Liver (tissue), 3 donors: Measurements from ENCODE around the gene PCNX2.

Experiments
- CTCF ChIP-seq: fragments of 150-350 bp; IDR thresholded peaks from 2 replicates; pipeline ENCODE4 v1.5.1; 2017; ENCODE audit warnings: improper control_type of control experiment, low read depth, low read length; ENCODE audit not compliant: missing input control
- EGR1 ChIP-seq, 2 donors: IDR thresholded peaks; 2 replicates each; pipeline ENCODE4 v1.6.1; 2016 to 2018; ENCODE audit warnings: antibody characterized with exemption in 2 of 2, low read depth in 2 of 2
- GABPA ChIP-seq, 2 donors: IDR thresholded peaks in 1 of 2; conservative IDR thresholded peaks in 1 of 2; 2 replicates each; pipeline ENCODE4 v1.6.1; 2016; ENCODE audit warnings: antibody characterized with exemption in 2 of 2, mild to moderate bottlenecking in 1 of 2, moderate library complexity in 1 of 2
- RXRA ChIP-seq, 2 donors: IDR thresholded peaks; 2 replicates each; pipeline ENCODE4 v1.6.1; 2017 to 2018; ENCODE audit warnings: antibody characterized with exemption in 2 of 2, mild to moderate bottlenecking in 1 of 2
- SP1 ChIP-seq: IDR thresholded peaks from 2 replicates; pipeline ENCODE4 v1.6.1; 2018; ENCODE audit warnings: antibody characterized with exemption, mild to moderate bottlenecking
- TAF1 ChIP-seq: conservative IDR thresholded peaks from 2 replicates; pipeline ENCODE4 v1.6.1; 2016; ENCODE audit warnings: antibody characterized with exemption, mild to moderate bottlenecking
- YY1 ChIP-seq: IDR thresholded peaks from 2 replicates; pipeline ENCODE4 v1.6.1; 2016; ENCODE audit warnings: antibody characterized with exemption, mild to moderate bottlenecking
- ZBTB33 ChIP-seq: IDR thresholded peaks from 2 replicates; pipeline ENCODE4 v1.6.1; 2016; ENCODE audit warnings: antibody characterized with exemption
- donor health status: healthy.
- donor health status: healthy.

- TF ChIP-seq CTCF (no peak), GABPA (IDR thresholded peaks at IDR 0.05 in 1 of 2, conservative IDR thresholded peaks at IDR 0.05 in 1 of 2) (no peak), RXRA (IDR thresholded peaks at IDR 0.05) (no peak), SP1 (no peak), TAF1 (no peak), EGR1 (IDR thresholded peaks at IDR 0.05; ENCODE audit: low read depth in 2 of 2) (no peak), YY1 (no peak), ZBTB33 (no peak)
Observed at GRCh38 chr1:232965912-232966217, 329.7 kb downstream of the PCNX2 start.
